Gastroesophageal sphincter (tissue), 4 donors: ENCODE data around the gene MYL6. TPM values are rescaled to one million over a fixed set of nuclear protein-coding genes. Genes with fewer than 3 reads are reported as not detected.

ENCODE experiments used
- ATAC-seq: fragments of 150-250 bp; one replicate; pipeline ENCODE4 v1.9.1; 2016; ENCODE audit warnings: mild to moderate bottlenecking, moderate library complexity
- H3K27ac ChIP-seq, 4 donors: fragments of 200-600 bp; sonication (generic) in 3 of 4; 1 replicate in 3 of 4; 2 replicates in 1 of 4; pipeline ENCODE4 v1.5.1; 2016 to 2019
- H3K27me3 ChIP-seq: fragments of 200-600 bp; sonication (generic); one replicate; pipeline ENCODE4 v1.5.1; 2019
- H3K36me3 ChIP-seq, 2 donors: fragments of 200-600 bp; sonication (generic); one replicate each; pipeline ENCODE4 v1.5.1; 2019; ENCODE audit warnings: control low read depth in 1 of 2
- H3K4me1 ChIP-seq, 3 donors: fragments of 200-600 bp; sonication (generic); 1 replicate in 2 of 3; 2 replicates in 1 of 3; pipeline ENCODE4 v1.5.1; 2016 to 2019; ENCODE audit warnings: control low read depth in 2 of 3
- H3K4me3 ChIP-seq, 2 donors: fragments of 200-600 bp; sonication (generic); one replicate each; pipeline ENCODE4 v1.5.1; 2019; ENCODE audit warnings: mild to moderate bottlenecking in 1 of 2, moderate library complexity in 1 of 2
- H3K9me3 ChIP-seq, 3 donors: fragments of 200-600 bp; sonication (generic); one replicate each; pipeline ENCODE4 v1.5.1; 2017 to 2019; ENCODE audit warnings: control low read depth in 2 of 3
- EP300 ChIP-seq: sonication (generic); formaldehyde crosslinking; IDR thresholded peaks from one replicate; pipeline ENCODE4 v1.6.1; 2017; ENCODE audit warnings: antibody characterized with exemption, mild to moderate bottlenecking
- POLR2A ChIP-seq, 2 donors: fragments of 450-650 bp; IDR thresholded peaks; one replicate each; pipeline ENCODE4 v1.6.1; 2017; ENCODE audit warnings: antibody characterized with exemption in 2 of 2, mild to moderate bottlenecking in 2 of 2, moderate library complexity in 1 of 2
- POLR2AphosphoS5 ChIP-seq: sonication (generic); formaldehyde crosslinking; IDR thresholded peaks from one replicate; pipeline ENCODE4 v1.6.1; 2017; ENCODE audit warnings: antibody characterized with exemption
- WGBS, 2 donors: methylation state at CpG; one replicate each; pipeline ENCODE4 v1.1.5; 2018; ENCODE audit warnings: low coverage in 1 of 2; 5-methylcytosine and 5-hydroxymethylcytosine counted together
- total RNA-seq, 4 donors: library from RNA; depleted of rRNA; stranded (reverse); fragments of >200 nt; gene quantifications; one replicate each; pipeline ENCODE4 v1.1.0, GENCODE V29; 2016
- TF ChIP-seq, protein P1 (sequence below), 4 experiments: fragments of 200-600 bp in 2 of 4; fragments of 450-650 bp in 2 of 4; sonication (generic) in 1 of 4; IDR thresholded peaks; one replicate each; pipeline ENCODE4 v1.5.1; 2017 to 2019; ENCODE audit warnings: antibody characterized with exemption in 4 of 4, mild to moderate bottlenecking in 2 of 4, moderate library complexity in 2 of 4

The MYL6 gene
- total RNA-seq, 4 donors from 2014 or later, result 5,300 to 6,545 (median 5,874) TPM

DNA sequence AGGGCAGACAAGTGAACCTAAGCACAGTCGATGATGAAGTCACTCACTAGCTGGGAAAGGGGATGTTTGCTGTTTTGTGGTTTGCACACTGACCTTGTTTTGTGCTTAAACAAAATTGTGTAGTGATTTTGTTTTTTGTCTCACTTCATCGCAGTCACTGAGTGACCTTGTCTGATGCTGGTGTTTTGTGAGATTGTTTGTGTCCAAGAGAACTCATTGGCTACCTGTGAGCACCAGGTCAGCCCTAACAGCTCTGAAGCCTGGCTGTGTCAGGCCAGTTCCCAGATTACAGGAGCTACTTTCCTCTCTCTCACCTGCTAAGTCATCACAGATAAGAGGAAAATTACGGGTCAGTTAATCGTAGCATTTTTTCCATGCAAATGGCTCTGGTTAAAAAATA, 34.0 kb upstream of the MYL6 start:
- peaks cover 14 to 84% (median 25%) of the 10 kb centered on the region in 3 donors for H3K4me1 ChIP-seq
- TF ChIP-seq, protein P1, sequence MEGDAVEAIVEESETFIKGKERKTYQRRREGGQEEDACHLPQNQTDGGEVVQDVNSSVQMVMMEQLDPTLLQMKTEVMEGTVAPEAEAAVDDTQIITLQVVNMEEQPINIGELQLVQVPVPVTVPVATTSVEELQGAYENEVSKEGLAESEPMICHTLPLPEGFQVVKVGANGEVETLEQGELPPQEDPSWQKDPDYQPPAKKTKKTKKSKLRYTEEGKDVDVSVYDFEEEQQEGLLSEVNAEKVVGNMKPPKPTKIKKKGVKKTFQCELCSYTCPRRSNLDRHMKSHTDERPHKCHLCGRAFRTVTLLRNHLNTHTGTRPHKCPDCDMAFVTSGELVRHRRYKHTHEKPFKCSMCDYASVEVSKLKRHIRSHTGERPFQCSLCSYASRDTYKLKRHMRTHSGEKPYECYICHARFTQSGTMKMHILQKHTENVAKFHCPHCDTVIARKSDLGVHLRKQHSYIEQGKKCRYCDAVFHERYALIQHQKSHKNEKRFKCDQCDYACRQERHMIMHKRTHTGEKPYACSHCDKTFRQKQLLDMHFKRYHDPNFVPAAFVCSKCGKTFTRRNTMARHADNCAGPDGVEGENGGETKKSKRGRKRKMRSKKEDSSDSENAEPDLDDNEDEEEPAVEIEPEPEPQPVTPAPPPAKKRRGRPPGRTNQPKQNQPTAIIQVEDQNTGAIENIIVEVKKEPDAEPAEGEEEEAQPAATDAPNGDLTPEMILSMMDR (IDR thresholded peaks at IDR 0.05), result no peak
- no peak for TF ChIP-seq POLR2AphosphoS5
- no peak for TF ChIP-seq POLR2A (IDR thresholded peaks at IDR 0.05)
- TF ChIP-seq EP300, result no peak
- no peaks in the 10 kb centered on the region for H3K9me3 ChIP-seq
- H3K4me3 ChIP-seq, result no peak overlapping the region
- no peaks in the 10 kb centered on the region for H3K27me3 ChIP-seq
- WGBS, 2 donors, result 60 to 79% methylated on average over 4 of the region's 4 CpGs
- peaks cover 3 to 28% of the 10 kb centered on the region in 2 donors for H3K36me3 ChIP-seq
- peak overlapping the region in 3 of 4 donors; percentile 59 to 97 (median 95) for H3K27ac ChIP-seq
- ATAC-seq, result no peak

DNA sequence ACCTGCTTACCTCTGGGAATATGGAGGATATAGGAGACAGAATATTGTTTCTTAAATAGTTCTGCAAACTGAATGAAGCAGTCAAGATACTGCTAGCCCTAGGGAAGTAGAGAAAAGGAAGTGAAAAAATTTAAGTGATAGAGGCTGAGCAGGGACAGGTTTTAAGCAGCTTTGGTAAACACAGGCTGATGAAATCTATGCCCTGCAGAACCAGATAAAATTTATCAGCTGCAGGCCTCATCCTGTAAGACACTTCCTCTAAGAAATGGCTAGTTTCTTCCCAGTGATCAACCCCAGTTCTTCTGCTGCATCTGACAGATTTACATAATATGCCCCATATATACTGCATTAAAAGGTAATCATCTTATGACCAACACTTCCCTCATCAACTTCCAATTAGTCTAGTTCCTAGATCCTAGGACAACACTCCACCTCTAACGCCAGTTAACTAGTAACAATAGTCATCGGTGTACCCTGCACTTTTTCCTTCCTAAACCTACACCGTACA, 31.4 kb upstream of the MYL6 start:
- WGBS, 2 donors, result 29 to 39% methylated on average over 3 of the region's 3 CpGs
- no peaks in the 10 kb centered on the region for H3K9me3 ChIP-seq
- peak overlapping the region in 1 of 2 donors; percentile 93 for H3K4me3 ChIP-seq
- peaks cover 0 to 28% of the 10 kb centered on the region in 2 donors for H3K36me3 ChIP-seq
- H3K27ac ChIP-seq, result peak overlapping the region; percentile 87 to 99 (median 93)
- TF ChIP-seq POLR2A (IDR thresholded peaks at IDR 0.05), result no peak
- no peak for TF ChIP-seq EP300
- TF ChIP-seq, protein P1 (IDR thresholded peaks at IDR 0.05), result no peak
- no peak for TF ChIP-seq POLR2AphosphoS5
- H3K4me1 ChIP-seq, result peaks cover 7 to 75% (median 19%) of the 10 kb centered on the region in 3 donors
- no peak for ATAC-seq
- no peaks in the 10 kb centered on the region for H3K27me3 ChIP-seq

DNA sequence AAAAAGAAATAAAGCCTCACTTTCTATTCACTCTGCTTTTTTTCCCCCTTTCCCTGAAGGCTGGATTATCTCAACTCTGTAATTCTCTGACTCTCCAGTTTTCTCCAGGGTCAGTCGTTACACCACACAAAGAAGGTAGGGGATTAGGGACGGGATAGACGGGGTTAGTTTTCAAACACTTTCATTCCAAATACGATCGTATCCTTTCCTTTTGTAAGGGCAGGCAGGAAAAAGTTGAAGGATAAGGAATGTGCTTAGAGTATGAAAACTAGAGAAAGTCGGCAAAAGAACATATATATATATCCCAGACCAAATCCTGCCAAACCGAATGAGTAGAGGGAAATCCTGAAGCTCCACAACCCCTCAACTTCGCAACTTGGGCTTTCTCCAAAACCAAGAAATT, 30.7 kb upstream of the MYL6 start:
- 0% methylated on average over 8 of the region's 8 CpGs for WGBS, 2 donors
- peak overlapping the region; percentile 28 to 93 for H3K4me3 ChIP-seq
- H3K27ac ChIP-seq, result peak overlapping the region; percentile 87 to 99 (median 93)
- ATAC-seq, result no peak
- peaks cover 7 to 68% (median 14%) of the 10 kb centered on the region in 3 donors for H3K4me1 ChIP-seq
- peaks cover 0 to 30% of the 10 kb centered on the region in 2 donors for H3K36me3 ChIP-seq
- TF ChIP-seq POLR2AphosphoS5 (no peak), EP300 (no peak), POLR2A (IDR thresholded peaks at IDR 0.05) (no peak)
- TF ChIP-seq, protein P1 (IDR thresholded peaks at IDR 0.05), result peak in 1 of 4 experiments; percentile 18
- H3K27me3 ChIP-seq, result no peaks in the 10 kb centered on the region
- H3K9me3 ChIP-seq, result no peaks in the 10 kb centered on the region

DNA sequence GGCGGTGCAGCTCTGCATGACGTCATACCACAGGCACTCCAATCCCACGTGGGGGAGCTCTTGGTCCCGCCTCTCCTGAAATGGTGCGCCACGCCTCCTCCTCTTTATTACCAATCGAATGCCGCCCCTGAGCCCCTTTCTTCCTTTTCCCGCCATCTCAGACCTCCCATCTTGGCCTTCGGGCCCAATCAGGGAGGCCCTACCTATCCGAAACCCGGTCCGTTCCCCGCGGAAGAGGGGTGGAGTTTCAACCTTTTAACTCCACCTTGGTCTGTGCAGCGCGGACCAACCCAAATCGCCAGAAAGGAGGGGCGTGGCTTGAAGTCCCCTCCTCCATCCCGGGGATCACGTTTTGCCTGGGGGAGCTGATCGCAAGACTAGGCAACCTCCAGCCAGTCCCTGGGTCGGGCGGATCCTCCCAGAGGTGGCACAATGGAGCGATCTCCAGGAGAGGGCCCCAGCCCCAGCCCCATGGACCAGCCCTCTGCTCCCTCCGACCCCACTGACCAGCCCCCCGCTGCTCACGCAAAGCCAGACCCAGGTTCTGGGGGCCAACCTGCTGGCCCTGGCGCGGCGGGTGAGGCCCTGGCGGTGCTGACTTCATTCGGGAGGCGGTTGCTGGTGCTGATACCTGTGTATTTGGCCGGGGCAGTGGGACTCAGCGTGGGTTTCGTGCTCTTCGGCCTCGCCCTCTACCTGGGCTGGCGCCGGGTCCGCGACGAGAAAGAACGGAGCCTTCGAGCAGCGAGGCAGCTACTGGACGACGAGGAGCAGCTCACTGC, 30.1 kb upstream of the MYL6 start, which contains the start of gene ESYT1:
Gene ESYT1, plus strand, starts transcription at position 380 of the 782 bp plus-strand sequence. Its CDS starts 53 bp downstream, at position 433.
- Histone ChIP-seq H3K36me3 (peaks cover 0 to 36% of the 10 kb centered on the region in 2 donors), H3K27ac (peak within 1 kb of the TSS; percentile 91 to 100 (median 97)), H3K27me3 (no peaks in the 10 kb centered on the region), H3K4me3 (peak within 1 kb of the TSS; percentile 71 to 93), H3K9me3 (no peaks in the 10 kb centered on the region), H3K4me1 (peaks cover 7 to 62% (median 14%) of the 10 kb centered on the region in 3 donors)
- ATAC-seq, result peak; percentile 97
- 0 to 2% methylated on average over 1 to 9 of the region's 49 CpGs for WGBS, 2 donors
- TF ChIP-seq, protein P1 (IDR thresholded peaks at IDR 0.05), result peak in 2 of 4 experiments; percentile 19 to 21
- peak; percentile 97 for TF ChIP-seq POLR2AphosphoS5
- peak; percentile 91 to 94 for TF ChIP-seq POLR2A (IDR thresholded peaks at IDR 0.05)
- no peak for TF ChIP-seq EP300
